ENCODE results near the gene NINJ1.

The NINJ1 gene

GRCh38 chr9:93132287-93132927 lies 1.6 kb downstream of the NINJ1 start:
- no peak for DNase-seq

DNA sequence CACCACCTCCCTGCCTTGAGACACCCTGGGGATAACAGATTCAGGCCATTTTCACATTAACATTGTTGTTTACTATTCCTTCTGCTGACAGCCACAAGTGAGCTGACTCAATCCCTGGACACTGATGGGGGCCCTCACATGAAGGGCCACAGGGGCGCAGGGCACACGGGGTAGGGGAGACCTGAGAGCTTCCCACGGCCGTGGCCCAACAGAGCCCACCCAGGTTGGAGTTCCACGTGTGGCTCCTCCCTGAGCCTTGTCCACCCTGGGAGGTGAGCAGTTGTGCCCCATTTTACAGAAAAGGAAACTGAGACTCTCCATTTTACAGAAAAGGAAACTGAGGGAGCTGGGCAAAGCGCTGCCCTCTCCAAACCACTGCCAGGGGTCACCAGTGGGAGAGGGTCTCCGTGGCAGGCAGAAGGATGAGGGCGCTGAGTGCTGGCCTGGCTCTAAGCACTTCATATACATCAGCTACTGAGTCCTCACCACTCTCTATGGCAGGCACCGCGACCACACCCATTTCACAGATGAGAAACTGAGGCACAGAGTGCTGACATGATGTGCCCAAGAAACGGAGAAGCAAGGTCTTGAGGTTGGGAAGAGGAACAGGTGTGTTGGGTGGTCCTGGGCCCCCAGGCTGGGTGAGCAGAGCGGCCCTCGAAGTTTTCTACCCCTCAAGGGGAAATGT lies 2.3 kb downstream of the NINJ1 start:
- no peak for DNase-seq

DNA sequence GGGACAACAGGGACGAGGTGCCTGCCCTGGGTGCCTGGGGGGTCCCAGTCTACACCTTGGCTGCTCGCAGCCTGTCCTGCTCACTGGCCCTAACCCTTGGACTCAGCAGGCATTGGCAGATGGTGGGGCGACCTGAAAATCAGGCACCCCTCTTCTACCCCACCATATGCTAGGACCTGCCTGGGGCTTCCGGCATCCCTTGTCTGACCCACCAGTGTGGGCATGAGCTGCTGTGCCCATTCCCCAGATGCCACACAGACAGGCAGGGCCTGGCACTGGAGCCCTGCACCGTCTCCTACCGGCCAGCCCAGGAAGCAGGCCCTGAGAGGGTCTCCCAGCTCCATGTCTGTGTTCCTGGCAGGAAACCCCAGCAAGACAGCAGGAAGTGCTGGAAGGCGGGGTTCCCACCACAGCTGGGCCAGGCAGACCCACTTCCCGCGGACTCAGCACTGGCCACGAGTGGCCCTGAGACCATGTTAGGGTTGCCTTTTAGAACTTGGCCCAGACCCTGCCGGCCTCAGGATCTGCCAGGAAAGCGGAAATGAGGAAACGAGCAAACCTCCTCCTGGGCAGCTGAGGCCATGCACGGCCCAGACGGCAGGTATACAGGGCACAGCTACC lies 3.1 kb downstream of the NINJ1 start:
- DNase-seq: no peak

DNA sequence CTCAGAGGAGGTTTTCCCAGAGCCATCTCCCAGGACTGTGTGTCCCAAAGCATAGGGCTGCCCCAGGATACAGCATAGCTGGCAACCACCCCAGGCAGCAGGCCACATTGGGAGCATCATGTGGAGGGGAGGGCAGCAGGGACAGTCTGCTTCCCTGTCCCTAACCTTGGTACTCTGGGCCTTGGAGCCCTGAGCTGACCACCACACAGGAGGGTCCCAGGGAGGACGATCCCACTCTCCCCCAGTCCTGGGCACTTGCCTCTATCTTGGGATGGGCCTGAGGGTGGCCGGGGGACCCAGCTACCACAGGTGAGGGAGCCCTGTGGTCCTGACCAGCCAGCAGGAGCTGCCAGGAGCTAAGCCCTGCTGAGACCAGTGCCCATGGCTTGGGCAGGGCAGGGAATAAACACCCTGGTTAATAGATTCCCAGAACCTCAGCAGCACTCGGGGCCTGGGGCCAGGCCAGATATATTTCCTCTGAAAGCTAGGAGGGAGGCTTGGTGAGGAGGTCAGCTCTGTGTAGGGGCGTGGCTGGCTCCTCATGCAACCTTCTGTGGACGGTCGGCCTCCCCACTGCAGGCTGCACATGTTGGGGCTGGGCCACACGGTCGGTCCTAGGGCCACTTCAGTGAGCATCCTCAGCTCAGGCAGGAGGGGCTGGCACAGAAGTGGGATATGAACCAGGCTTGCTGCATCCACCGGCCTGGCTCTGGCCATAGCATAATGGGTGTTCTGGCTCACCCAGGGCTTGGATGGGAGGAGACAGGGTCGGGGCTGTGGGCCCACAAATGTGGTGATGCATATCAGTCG lies 4.2 kb downstream of the NINJ1 start:
- DNase-seq: no peak

DNA sequence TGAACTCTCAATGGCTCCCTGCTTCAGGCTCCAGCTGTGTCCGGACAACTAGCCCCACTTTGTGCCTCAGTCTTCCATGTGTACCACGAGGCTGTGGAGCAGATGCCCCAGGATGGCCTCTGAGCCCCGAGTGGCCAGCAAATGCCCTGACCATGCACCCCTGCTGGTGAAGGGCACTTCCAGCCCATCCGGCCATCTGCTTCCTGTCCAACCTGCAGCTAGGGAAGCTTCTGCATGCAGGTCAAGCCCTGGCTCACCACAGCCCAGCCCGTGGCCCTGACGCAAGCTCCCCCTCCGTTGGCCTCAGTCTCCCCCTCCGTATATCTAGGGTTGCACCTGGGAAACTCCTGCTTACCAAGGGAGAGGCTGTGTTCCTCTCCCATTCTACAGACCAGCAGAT lies 4.8 kb downstream of the NINJ1 start:
- DNase-seq: no peak

DNA sequence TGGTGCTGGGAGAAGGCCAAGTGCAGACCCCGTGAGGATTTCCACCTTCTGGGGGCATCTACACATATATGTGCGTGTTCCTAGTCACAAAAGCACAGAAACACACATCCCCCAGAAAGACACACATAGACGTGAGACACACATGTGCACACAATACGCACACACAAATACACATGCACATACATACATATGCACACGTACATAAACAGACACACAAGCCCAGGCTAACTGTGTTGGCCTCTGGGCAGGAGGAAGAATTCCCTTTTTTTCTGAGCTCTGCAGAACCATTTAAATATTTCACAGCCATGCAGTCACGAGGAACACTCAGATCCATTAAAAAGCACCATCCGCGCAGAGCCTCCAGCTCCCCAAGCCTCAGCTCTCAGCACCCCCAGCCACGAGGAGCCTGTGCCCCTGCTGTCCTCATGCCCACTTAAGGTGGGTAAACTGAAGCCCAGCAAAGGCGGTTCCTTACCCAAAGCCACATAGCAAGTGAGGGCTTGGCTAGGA lies 5.3 kb downstream of the NINJ1 start:
- no peak for DNase-seq

- no peak for DNase-seq
Observed at GRCh38 chr9:93128011-93128714, 5.9 kb downstream of the NINJ1 start.

DNA sequence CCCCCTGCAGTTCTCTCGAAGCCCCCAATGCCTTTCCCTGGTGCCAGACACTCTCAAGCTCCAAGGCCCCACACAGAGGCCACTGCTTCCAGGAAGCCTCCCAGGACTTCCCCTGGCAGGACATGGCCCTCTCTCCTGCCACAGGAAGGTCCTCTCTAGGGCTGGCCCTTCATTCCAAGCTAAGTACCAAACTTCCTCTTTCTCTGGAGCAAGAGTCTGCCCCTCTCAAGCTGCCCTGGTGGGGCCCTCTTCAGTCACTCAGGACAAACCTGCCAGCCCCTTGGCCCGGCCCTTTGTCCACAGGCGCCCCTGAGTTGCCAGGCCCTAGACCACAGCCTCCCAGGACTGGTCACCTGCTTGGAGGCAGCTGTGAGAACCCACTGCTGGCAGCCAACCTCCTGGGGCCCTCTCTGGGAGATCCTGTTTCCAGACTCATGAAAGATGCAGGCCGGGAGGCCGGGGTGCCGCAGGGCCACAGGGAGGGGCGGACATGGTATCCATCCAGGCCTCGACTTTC lies 6.6 kb downstream of the NINJ1 start:
- no peak for DNase-seq

DNA sequence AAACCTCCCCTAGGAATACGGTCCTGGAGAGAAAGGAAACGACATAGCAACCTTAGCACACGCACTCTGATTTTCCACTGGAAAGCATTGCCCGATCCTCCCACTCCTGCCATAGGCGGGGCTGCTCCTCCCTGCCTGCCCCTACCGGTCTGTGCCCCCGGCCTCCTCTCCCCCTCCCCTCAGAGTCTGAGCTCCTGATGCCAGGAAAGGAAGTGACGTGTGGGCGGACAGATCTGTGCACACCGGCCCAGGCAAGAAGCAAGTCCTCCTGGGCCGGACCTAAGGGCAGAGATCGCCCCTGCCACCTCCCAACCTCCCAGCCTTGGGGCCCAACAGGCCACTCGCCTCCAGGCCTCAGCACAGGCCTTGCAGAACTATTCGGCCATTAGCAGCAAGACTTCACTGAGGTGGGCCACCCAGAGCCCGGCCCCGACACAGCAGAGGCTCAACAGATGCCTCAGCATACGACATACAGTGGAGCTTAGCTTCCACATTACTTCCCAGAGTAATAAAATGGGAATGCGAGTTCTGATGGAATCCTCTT lies 7.2 kb downstream of the NINJ1 start:
- DNase-seq: peak; percentile 13

DNA sequence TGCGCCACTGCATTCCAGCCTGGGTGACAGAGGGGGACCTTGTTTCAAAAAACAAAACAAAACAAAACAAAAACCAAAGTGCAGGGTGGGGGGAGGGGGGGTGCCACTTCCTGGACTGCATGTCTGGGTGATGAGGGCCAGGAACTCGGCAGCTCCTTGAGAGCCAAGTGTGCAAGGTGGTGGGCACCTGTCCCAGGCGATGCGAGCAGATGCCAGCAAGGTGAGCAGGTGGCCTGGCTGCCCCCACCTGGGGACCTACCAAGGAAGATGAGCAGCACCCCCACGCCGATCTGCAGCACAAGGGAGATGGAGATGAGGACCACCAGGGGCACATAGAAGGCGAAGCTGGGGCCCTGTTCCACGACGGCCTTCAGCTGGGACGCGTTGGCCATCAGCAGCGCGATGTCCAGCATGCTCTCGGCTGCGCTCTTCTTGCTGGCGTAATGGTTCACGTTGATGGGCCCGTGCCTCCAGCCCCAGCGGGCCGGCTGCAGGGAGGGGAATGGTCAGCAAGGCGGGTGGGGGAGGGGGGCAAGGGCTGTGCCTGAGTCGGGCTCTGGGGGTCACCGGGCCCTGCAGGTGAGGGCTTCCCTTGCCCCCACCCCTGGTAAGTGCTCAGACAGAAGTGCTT lies 7.8 kb downstream of the NINJ1 start:
- DNase-seq: no peak

DNA sequence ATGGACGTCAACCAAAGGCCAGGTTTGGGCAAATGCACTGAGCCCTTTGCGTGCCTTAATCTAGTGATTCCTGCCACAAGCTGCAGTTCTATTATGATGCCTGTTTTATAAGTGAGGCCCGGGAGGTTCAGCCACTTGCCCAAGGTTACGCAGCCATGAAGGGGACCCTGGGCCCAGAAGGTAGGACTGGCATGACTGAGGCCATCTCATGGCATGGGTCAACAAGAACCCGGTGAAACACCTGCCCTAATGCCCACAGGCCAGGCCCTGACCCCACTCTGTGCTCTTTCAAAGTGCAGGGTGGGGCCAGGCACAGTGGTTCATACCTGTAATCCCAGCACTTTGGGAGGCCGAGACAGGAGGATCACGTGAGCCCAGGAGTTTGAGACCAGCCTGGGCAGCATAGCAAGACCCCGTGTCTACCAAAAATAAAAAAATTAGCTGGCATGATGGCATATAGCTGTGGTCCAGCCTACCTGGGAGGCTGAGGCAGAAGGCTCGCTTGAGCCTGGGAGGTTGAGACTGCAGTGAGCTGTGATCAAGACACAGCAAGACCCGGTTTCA lies 8.6 kb downstream of the NINJ1 start:
- no peak for DNase-seq

DNA sequence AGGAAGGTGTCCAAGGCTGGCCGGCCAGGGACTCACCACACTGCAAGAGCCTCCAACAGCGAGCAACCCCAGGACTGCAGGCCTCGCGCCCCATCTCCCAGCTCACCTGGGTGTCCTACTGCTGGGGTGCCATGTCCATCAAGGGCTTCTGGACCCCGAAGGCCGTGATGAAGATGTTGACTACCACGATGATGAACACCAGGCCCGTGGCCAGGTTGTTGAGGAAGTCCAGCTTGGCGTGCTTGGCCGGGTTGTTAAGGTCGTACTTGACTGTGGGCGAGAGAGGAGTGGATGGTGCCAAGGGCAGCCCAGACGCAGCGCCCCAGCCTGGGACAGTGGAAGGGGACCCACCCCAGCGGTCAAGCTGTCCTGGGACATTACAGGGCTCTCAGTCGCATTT lies 9.3 kb downstream of the NINJ1 start:
- DNase-seq: no peak

DNA sequence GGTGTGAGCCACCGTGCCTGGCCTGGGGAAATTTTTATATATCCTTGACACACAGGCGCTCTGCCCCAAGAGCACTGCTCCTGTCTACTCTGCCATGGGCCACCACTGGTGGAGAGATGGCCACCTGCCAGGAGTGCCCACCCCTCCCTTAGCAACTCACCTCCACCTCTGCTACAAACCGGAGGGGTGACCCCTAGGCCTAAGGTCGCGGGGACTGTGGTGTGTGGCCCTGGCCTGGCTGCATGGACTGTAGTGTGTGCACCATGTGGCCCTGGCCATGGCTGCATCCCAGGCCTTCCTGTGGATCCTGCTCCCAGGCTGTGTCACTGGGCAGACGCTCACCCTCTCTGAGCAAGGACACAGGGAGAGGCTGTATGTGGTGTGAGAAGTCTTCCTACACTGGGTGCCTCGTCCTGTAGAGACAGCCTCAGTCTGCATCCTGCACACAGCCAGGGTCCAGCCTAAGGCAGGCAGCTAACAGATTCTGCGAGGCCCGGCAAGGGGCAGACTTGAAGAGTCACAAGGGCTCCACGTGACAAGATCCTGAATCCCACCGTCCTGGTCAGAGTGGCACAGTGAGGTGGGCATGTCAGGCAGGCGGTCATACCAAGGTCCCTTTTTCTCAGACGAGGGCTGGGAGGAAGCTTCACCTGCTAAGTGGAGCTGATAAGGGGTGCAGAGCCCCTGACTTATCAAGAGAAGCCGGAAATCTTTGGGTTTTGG lies 10.3 kb downstream of the NINJ1 start:
- DNase-seq: no peak

DNA sequence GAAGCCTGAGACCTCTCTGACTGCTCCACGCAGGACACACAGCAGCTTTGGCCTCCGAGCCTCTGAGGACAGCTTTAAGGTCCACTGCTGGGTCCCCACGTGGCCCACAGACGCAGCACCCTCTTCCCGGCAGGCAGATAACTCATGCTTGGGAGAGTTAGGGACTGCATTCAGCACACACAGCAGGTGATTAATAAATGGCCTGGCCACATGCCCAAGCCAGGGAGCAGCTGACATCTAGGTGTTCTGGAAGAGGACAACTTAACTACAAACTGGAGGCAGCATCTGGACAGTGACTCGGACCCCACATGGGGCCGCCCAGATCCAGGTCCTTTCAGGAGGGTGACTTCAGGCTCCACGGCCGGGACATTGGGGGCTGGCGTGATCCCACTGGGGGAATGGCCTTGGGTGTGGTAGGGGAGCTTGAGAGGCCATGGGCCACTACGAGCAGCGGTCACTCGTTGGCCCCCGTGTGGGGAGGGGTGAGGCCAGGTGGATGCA lies 11.3 kb downstream of the NINJ1 start:
- no peak for DNase-seq

DNA sequence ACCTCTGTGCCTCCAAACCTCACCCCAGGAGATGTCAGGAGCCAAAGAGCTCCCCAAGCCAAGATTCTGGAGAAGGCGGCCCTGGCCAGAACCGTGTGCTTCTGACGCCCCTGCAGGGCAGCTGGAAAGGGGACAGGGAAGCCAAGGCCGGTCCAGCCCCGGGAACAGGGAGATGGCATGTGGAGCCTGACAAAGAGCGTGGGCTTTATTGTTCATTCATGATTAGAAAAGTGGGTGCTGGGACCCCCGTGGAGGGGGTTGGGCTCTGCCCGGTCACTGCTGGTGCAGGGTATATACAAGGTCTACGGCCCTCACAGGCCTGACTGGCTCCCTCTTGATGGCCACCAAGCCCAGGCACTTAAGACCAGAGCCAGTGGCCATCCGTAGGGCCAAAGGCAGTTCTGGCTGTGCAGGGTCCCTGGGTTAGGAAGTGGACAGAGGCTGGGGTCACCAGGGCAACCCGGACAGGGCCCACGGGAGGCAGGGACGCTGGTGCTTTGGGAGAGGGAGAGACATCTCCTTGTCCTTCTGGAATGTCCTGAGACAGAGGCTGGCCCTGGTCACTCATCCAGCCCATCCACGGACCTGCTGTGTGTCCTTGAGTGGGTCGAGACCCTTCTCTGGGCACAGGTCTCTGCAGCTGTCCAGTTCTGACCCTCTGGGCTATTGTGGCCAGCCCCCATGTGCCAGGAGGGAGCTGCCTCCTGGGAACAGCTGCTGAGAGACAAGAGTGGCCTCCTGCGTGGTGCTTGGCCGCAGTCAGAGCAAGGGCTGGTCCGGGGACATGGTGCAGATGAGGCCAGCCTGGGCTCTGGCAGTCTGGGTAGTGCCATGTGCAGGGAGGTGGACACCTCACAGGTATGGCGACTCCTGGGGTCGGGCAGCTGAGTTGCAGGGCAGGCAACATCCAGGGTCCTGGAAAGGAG lies 12.5 kb downstream of the NINJ1 start:
- no peak for DNase-seq

DNA sequence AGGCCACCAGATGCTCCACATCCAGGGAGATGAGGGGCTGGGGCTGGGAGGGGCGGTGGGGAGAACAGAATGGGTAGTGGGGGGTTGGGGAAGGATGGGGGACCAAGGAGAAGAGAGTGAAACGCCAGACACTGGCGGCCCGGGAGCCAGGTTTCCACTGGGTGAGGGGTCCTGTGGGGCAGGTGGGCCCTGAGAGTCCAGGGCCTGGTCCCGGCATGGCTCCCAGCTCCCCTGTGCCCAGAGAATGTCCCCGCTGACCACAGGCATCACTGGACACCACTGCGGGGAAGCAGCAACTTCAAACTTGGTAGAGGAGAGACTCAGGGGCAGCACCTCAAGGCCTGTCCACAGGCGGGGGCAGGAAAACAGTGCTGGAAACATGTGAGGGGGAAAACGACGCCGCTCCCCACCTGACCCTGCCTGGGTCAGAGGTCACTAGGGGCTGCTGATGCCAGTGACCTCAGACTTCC lies 13.2 kb downstream of the NINJ1 start:
- no peak for DNase-seq

GRCh38 chr9:93119953-93120845 lies 13.9 kb downstream of the NINJ1 start:
- no peak for DNase-seq

DNA sequence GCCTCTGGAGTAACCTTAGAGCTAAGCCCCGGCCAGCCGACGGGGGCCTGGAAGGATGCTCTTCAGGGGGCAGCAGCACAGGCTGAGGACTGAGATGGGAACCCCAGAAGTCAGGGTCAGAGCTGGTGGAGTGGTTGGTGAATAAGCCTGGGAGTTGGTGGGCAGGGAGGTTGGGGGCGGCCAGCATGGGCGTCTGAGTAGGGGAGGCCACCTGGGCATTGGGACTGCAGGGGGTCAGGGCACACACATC lies 14.4 kb downstream of the NINJ1 start:
- DNase-seq: no peak

Measured in NCI-H510A treated with DMSO at 0.1 percent for 48 hours (cell line).